ENCODE results near the gene FRS3.
"Not testable (repeated sequence)": the region's sequence is repeated elsewhere in the genome, so short reads cannot be mapped to it uniquely, and the experiment has no call there.

FRS3 gene

GRCh38 chr6:41774841-41775240 is 4.9 kb downstream of the FRS3 start:
- no peak for DNase-seq (ENCODE audit: low read depth, low spot score)
- no peak overlapping the region for H3K4me3 ChIP-seq (ENCODE audit: low read length)

- DNase-seq (ENCODE audit: low read depth, low spot score): no peak
- no peak overlapping the region for H3K4me3 ChIP-seq (ENCODE audit: low read length)
Measured at GRCh38 chr6:41771058-41771983, 8.4 kb downstream of the FRS3 start.

GRCh38 chr6:41770381-41771057 is 9.2 kb downstream of the FRS3 start:
- no peak overlapping the region for H3K4me3 ChIP-seq (ENCODE audit: low read length)
- no peak for DNase-seq (ENCODE audit: low read depth, low spot score)

- no peak overlapping the region for H3K4me3 ChIP-seq (ENCODE audit: low read length)
- no peak for DNase-seq (ENCODE audit: low read depth, low spot score)
Measured at GRCh38 chr6:41769376-41769775, 10.3 kb downstream of the FRS3 start.

- H3K4me3 ChIP-seq (ENCODE audit: low read length): no peak overlapping the region
Measured at GRCh38 chr6:41768545-41769308, 11.0 kb downstream of the FRS3 start.

GRCh38 chr6:41767112-41767833 is 12.4 kb downstream of the FRS3 start:
- no peak for DNase-seq (ENCODE audit: low read depth, low spot score)
- H3K4me3 ChIP-seq (ENCODE audit: low read length): no peak overlapping the region

More at GRCh38 chr6:41768545-41769308, 11.0 kb downstream of the FRS3 start:
- peak; percentile 44 for DNase-seq (ENCODE audit: low read depth, low spot score)

GRCh38 chr6:41766043-41766664 is 13.5 kb downstream of the FRS3 start:
- DNase-seq (ENCODE audit: low read depth, low spot score); H3K4me3 ChIP-seq (ENCODE audit: low read length): not testable (repeated sequence)

GRCh38 chr6:41763470-41763869 is 16.2 kb downstream of the FRS3 start:
- H3K4me3 ChIP-seq (ENCODE audit: low read length): no peak overlapping the region
- no peak for DNase-seq (ENCODE audit: low read depth, low spot score)

GRCh38 chr6:41759905-41760579 is 19.7 kb downstream of the FRS3 start:
- no peak overlapping the region for H3K4me3 ChIP-seq (ENCODE audit: low read length)
- DNase-seq (ENCODE audit: low read depth, low spot score): no peak

- H3K4me3 ChIP-seq (ENCODE audit: low read length): no peak overlapping the region
- no peak for DNase-seq (ENCODE audit: low read depth, low spot score)
Measured at GRCh38 chr6:41759106-41759904, 20.4 kb downstream of the FRS3 start.

- no peak for DNase-seq (ENCODE audit: low read depth, low spot score)
- no peak overlapping the region for H3K4me3 ChIP-seq (ENCODE audit: low read length)
Measured at GRCh38 chr6:41758641-41759035, 21.1 kb downstream of the FRS3 start.

GRCh38 chr6:41757931-41758640 is 21.6 kb downstream of the FRS3 start:
- H3K4me3 ChIP-seq (ENCODE audit: low read length): no peak overlapping the region
- DNase-seq (ENCODE audit: low read depth, low spot score): no peak

GRCh38 chr6:41757271-41757670 is 22.4 kb downstream of the FRS3 start:
- H3K4me3 ChIP-seq (ENCODE audit: low read length): no peak overlapping the region

GRCh38 chr6:41756354-41756753 is 23.3 kb downstream of the FRS3 start:
- H3K4me3 ChIP-seq (ENCODE audit: low read length): no peak overlapping the region
- DNase-seq (ENCODE audit: low read depth, low spot score): no peak

More at GRCh38 chr6:41757271-41757670, 22.4 kb downstream of the FRS3 start:
- DNase-seq (ENCODE audit: low read depth, low spot score): no peak

- H3K4me3 ChIP-seq (ENCODE audit: low read length): no peak overlapping the region
- DNase-seq (ENCODE audit: low read depth, low spot score): no peak
Measured at GRCh38 chr6:41755895-41756294, 23.8 kb downstream of the FRS3 start.

GRCh38 chr6:41750374-41750773 is 29.3 kb downstream of the FRS3 start:
- no peak overlapping the region for H3K4me3 ChIP-seq (ENCODE audit: low read length)
- no peak for DNase-seq (ENCODE audit: low read depth, low spot score)

- DNase-seq (ENCODE audit: low read depth, low spot score): no peak
- H3K4me3 ChIP-seq (ENCODE audit: low read length): no peak overlapping the region
Measured at GRCh38 chr6:41748542-41748941, 31.2 kb downstream of the FRS3 start.

All from Jurkat, Clone E6-1 (cell line).